Gastroesophageal sphincter (tissue), 3 donors: Measurements from ENCODE around the gene MRPL37.

ENCODE experiments used
- CTCF ChIP-seq, 4 experiments: fragments of 200-600 bp in 2 of 4; fragments of 450-650 bp in 2 of 4; sonication (generic) in 1 of 4; IDR thresholded peaks; one replicate each; pipeline ENCODE4 v1.5.1; 2017 to 2019; ENCODE audit warnings: antibody characterized with exemption in 4 of 4, mild to moderate bottlenecking in 2 of 4, moderate library complexity in 2 of 4
- EP300 ChIP-seq: sonication (generic); formaldehyde crosslinking; IDR thresholded peaks from one replicate; pipeline ENCODE4 v1.6.1; 2017; ENCODE audit warnings: antibody characterized with exemption, mild to moderate bottlenecking
- POLR2A ChIP-seq, 2 donors: fragments of 450-650 bp; IDR thresholded peaks; one replicate each; pipeline ENCODE4 v1.6.1; 2017; ENCODE audit warnings: antibody characterized with exemption in 2 of 2, mild to moderate bottlenecking in 2 of 2, moderate library complexity in 1 of 2
- POLR2AphosphoS5 ChIP-seq: sonication (generic); formaldehyde crosslinking; IDR thresholded peaks from one replicate; pipeline ENCODE4 v1.6.1; 2017; ENCODE audit warnings: antibody characterized with exemption

- no peak for TF ChIP-seq CTCF (IDR thresholded peaks at IDR 0.05)
- TF ChIP-seq POLR2AphosphoS5: no peak
- no peak for TF ChIP-seq POLR2A (IDR thresholded peaks at IDR 0.05)
- TF ChIP-seq EP300: no peak
Observed at GRCh38 chr1:54156986-54157385, 43.0 kb upstream of the MRPL37 start.
